ENCODE data around the gene TEC.

DNA sequence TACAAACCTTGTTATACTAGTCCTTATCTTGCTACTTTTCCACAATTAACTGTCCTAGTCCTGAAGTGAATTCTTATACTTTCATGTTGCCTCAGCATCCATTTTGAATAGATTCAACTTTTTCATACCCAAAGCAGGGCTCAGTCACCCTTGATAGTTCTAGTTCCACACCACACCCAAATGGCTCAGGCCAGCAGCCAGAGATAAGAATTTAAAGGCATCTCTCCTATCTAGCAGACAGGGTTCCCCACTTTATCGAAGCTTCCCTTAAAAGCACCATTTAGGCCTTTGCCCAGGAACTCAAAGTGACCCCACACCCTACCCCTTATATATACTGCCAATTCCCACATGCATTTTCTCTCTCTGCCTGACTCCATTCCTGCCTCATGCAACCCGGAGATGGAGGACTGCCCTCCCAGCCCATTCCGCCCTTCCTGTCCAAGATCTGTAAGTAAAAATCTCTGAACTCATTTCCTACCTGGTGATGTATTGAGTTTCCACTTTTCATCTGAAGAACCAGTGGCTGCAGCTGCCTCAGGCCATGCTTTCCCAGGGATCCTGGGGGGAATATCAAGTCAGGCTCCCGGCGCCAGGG lies 71.9 kb downstream of the TEC start:
- TF ChIP-seq, protein P1, sequence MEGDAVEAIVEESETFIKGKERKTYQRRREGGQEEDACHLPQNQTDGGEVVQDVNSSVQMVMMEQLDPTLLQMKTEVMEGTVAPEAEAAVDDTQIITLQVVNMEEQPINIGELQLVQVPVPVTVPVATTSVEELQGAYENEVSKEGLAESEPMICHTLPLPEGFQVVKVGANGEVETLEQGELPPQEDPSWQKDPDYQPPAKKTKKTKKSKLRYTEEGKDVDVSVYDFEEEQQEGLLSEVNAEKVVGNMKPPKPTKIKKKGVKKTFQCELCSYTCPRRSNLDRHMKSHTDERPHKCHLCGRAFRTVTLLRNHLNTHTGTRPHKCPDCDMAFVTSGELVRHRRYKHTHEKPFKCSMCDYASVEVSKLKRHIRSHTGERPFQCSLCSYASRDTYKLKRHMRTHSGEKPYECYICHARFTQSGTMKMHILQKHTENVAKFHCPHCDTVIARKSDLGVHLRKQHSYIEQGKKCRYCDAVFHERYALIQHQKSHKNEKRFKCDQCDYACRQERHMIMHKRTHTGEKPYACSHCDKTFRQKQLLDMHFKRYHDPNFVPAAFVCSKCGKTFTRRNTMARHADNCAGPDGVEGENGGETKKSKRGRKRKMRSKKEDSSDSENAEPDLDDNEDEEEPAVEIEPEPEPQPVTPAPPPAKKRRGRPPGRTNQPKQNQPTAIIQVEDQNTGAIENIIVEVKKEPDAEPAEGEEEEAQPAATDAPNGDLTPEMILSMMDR (IDR thresholded peaks at IDR 0.05) = no peak
- TF ChIP-seq POLR2A (IDR thresholded peaks at IDR 0.05) = no peak
